UCSD-AML1 (cell line): ENCODE measurements around the gene KRTAP12-4.
"Not testable (repeated sequence)": the region's sequence is repeated elsewhere in the genome, so short reads cannot be mapped to it uniquely, and the experiment has no call there.

Source experiments
- DNase-seq: peaks from one replicate; lab custom pipeline; 2025; ENCODE audit not compliant: unreplicated experiment; lab: John Stamatoyannopoulos, UW

The KRTAP12-4 gene

GRCh38 chr21:44687671-44688070, 33.2 kb upstream of the KRTAP12-4 start:
- no peak for DNase-seq

GRCh38 chr21:44686843-44687561, 32.5 kb upstream of the KRTAP12-4 start:
- DNase-seq = no peak

GRCh38 chr21:44686000-44686781, 31.7 kb upstream of the KRTAP12-4 start:
- DNase-seq = no peak

- DNase-seq = not testable (repeated sequence)
These were observed 30.6 kb upstream of the KRTAP12-4 start for GRCh38 chr21:44685050-44685449.

- no peak for DNase-seq
These were observed 30.0 kb upstream of the KRTAP12-4 start for GRCh38 chr21:44684483-44684882.

GRCh38 chr21:44684077-44684476, 29.6 kb upstream of the KRTAP12-4 start:
- no peak for DNase-seq

GRCh38 chr21:44682580-44683151, 28.2 kb upstream of the KRTAP12-4 start:
- no peak for DNase-seq

- DNase-seq = no peak
These were observed 27.6 kb upstream of the KRTAP12-4 start, which contains the start of gene KRTAP12-1 for GRCh38 chr21:44681861-44682579. TSS of gene KRTAP12-1 (minus strand) at chr21:44682163. CDS start at chr21:44682123, 40 bp downstream.

- no peak for DNase-seq
These were observed 26.7 kb upstream of the KRTAP12-4 start for GRCh38 chr21:44681152-44681551.

- DNase-seq = no peak
These were observed 23.4 kb upstream of the KRTAP12-4 start for GRCh38 chr21:44677881-44678280.

- DNase-seq = no peak
These were observed 17.5 kb upstream of the KRTAP12-4 start for GRCh38 chr21:44671911-44672310.

GRCh38 chr21:44670642-44671432, 16.4 kb upstream of the KRTAP12-4 start:
- no peak for DNase-seq

- no peak for DNase-seq
These were observed 13.2 kb upstream of the KRTAP12-4 start for GRCh38 chr21:44667612-44668011.

- DNase-seq = no peak
These were observed 12.2 kb upstream of the KRTAP12-4 start, which contains the start of gene KRTAP12-2 for GRCh38 chr21:44666401-44667320. TSS of gene KRTAP12-2 (minus strand) at chr21:44666927. CDS start at chr21:44666886, 41 bp downstream.

GRCh38 chr21:44664691-44665090, 10.2 kb upstream of the KRTAP12-4 start:
- DNase-seq = no peak

GRCh38 chr21:44661567-44661966, 7.1 kb upstream of the KRTAP12-4 start:
- not testable (repeated sequence) for DNase-seq

GRCh38 chr21:44658913-44659595, 4.6 kb upstream of the KRTAP12-4 start:
- no peak for DNase-seq

- no peak for DNase-seq
These were observed 4.1 kb upstream of the KRTAP12-4 start for GRCh38 chr21:44658541-44658910.
